22Rv1 (cell line): ENCODE results near the gene MRPL50.

Experiments used
- ZFX ChIP-seq: fragments of 450-650 bp; IDR thresholded peaks from 2 replicates; pipeline ENCODE4 v1.6.1; 2017; ENCODE audit warnings: antibody characterized with exemption, borderline replicate concordance
- TF ChIP-seq, protein P1 (sequence below): fragments of 450-650 bp; IDR thresholded peaks from 2 replicates; pipeline ENCODE4 v1.5.1; 2017; ENCODE audit warnings: mild to moderate bottlenecking

DNA sequence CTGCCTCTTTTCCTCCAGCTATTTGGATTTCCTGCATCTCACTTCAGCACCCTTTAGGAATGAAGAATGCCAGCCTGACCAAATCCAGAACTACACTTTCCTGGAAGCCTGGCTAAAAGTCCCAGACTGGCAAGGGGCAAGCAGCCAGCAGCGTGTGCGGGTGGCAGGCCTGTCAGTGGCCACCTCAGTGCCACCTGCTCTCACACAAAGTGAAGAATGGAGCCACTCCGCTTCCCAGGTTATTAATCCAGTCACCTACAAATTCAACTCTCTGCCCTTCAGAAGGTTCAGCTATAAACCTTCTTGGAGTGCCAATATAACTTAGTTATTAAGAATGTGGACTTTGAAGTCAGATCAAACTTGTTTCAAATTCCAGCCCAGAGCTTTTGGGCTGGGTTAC, 43.9 kb upstream of the MRPL50 start:
- TF ChIP-seq, protein P1, sequence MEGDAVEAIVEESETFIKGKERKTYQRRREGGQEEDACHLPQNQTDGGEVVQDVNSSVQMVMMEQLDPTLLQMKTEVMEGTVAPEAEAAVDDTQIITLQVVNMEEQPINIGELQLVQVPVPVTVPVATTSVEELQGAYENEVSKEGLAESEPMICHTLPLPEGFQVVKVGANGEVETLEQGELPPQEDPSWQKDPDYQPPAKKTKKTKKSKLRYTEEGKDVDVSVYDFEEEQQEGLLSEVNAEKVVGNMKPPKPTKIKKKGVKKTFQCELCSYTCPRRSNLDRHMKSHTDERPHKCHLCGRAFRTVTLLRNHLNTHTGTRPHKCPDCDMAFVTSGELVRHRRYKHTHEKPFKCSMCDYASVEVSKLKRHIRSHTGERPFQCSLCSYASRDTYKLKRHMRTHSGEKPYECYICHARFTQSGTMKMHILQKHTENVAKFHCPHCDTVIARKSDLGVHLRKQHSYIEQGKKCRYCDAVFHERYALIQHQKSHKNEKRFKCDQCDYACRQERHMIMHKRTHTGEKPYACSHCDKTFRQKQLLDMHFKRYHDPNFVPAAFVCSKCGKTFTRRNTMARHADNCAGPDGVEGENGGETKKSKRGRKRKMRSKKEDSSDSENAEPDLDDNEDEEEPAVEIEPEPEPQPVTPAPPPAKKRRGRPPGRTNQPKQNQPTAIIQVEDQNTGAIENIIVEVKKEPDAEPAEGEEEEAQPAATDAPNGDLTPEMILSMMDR = no peak
- no peak for TF ChIP-seq ZFX
